PFSK-1 (cell line): Measurements from ENCODE around the gene SLC7A1.

ENCODE experiments used
- FOXP2 ChIP-seq: optimal IDR thresholded peaks from 2 replicates; pipeline ENCODE3; 2011; ENCODE audit warnings: borderline replicate concordance, control low read depth, inconsistent platforms; ENCODE audit not compliant: insufficient read depth; ENCODE audit errors: extremely low read length, extremely low read depth
- POLR2AphosphoS5 ChIP-seq: IDR thresholded peaks from 2 replicates; pipeline ENCODE4 v1.6.1; 2012; ENCODE audit warnings: low read depth, mild to moderate bottlenecking, control low read depth, low read length, moderate library complexity
- SIN3A ChIP-seq: IDR thresholded peaks from 2 replicates; pipeline ENCODE4 v1.6.1; 2012; ENCODE audit warnings: mild to moderate bottlenecking, low read length, moderate library complexity, borderline replicate concordance; ENCODE audit not compliant: insufficient read depth
- TAF1 ChIP-seq: IDR thresholded peaks from 2 replicates; pipeline ENCODE4 v1.6.1; 2012; ENCODE audit warnings: low read length, control low read depth, borderline replicate concordance; ENCODE audit not compliant: insufficient read depth

DNA sequence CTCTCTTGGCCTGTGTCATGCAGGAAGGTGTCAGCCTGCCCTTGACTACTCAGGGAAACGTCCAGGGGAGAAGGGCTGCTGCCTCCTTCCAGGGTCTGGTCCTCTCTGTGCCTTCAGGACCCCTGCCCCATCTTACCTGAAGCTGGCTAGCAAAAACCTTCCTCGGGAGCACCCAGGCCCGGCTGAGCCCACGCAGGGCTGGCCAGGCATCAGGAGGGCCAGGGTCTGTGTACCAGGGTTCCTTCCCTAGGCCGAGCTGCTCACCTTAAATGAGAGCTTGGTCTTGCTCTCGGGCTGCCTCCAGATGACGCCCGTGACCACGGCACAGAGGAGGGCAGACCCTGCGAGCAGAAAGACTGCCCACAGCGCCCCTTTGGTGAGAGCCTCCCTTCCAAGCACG is 78.6 kb downstream of the SLC7A1 start:
- TF ChIP-seq TAF1: no peak
- no peak for TF ChIP-seq POLR2AphosphoS5
- no peak for TF ChIP-seq SIN3A
- no peak for TF ChIP-seq FOXP2
